Measurements from ENCODE around the gene ZNF175.

- TF ChIP-seq CTCF (IDR thresholded peaks at IDR 0.05 in 2 of 3, conservative IDR thresholded peaks at IDR 0.05 in 1 of 3; ENCODE audit: borderline replicate concordance in 1 of 3, insufficient read depth in 1 of 3, low read depth in 2 of 3, low read length in 2 of 3) = no peak
- TF ChIP-seq CEBPB (IDR thresholded peaks at IDR 0.05; ENCODE audit: low read depth) = no peak
- no peak for TF ChIP-seq EZH2phosphoT487 (IDR thresholded peaks at IDR 0.05; ENCODE audit: borderline replicate concordance)
- TF ChIP-seq JUND (IDR thresholded peaks at IDR 0.05) = no peak
- TF ChIP-seq POLR2A (IDR thresholded peaks at IDR 0.05; ENCODE audit: borderline replicate concordance, extremely low read depth, insufficient read depth, insufficient read length) = no peak
- no peak for TF ChIP-seq POLR2AphosphoS5 (IDR thresholded peaks at IDR 0.05; ENCODE audit: low read depth, low read length)
- no peak for TF ChIP-seq SRF (IDR thresholded peaks at IDR 0.05; ENCODE audit: low read depth)
- no peak for TF ChIP-seq RAD21 (IDR thresholded peaks at IDR 0.05; ENCODE audit: low read depth)
- no peak for TF ChIP-seq MAX (IDR thresholded peaks at IDR 0.05)
- TF ChIP-seq REST (IDR thresholded peaks at IDR 0.05; ENCODE audit: low read depth) = no peak
- TF ChIP-seq ZNF274 (IDR thresholded peaks at IDR 0.05; ENCODE audit: low read depth, low read length) = no peak
- no peak for TF ChIP-seq FOSL1 (IDR thresholded peaks at IDR 0.05; ENCODE audit: low read depth)
- no peak for TF ChIP-seq ELF1 (IDR thresholded peaks at IDR 0.05; ENCODE audit: borderline replicate concordance, low read depth)
These were observed 11.8 kb upstream of the ZNF175 start for GRCh38 chr19:51559240-51559639.

Data from HCT116 (cell line).